CD4-positive, alpha-beta T cell treated with Interleukin-17A for 1 hour (primary cell): ENCODE data around the gene SPRN.
A peak's percentile ranks its signal among the peaks of the same experiment; 100 is the strongest.
"Not testable (repeated sequence)": the region's sequence is repeated elsewhere in the genome, so short reads cannot be mapped to it uniquely, and the experiment has no call there.

Experiments
- DNase-seq: peaks from one replicate; pipeline ENCODE4 v3.0.0-alpha.2; 2020

The SPRN gene

DNA sequence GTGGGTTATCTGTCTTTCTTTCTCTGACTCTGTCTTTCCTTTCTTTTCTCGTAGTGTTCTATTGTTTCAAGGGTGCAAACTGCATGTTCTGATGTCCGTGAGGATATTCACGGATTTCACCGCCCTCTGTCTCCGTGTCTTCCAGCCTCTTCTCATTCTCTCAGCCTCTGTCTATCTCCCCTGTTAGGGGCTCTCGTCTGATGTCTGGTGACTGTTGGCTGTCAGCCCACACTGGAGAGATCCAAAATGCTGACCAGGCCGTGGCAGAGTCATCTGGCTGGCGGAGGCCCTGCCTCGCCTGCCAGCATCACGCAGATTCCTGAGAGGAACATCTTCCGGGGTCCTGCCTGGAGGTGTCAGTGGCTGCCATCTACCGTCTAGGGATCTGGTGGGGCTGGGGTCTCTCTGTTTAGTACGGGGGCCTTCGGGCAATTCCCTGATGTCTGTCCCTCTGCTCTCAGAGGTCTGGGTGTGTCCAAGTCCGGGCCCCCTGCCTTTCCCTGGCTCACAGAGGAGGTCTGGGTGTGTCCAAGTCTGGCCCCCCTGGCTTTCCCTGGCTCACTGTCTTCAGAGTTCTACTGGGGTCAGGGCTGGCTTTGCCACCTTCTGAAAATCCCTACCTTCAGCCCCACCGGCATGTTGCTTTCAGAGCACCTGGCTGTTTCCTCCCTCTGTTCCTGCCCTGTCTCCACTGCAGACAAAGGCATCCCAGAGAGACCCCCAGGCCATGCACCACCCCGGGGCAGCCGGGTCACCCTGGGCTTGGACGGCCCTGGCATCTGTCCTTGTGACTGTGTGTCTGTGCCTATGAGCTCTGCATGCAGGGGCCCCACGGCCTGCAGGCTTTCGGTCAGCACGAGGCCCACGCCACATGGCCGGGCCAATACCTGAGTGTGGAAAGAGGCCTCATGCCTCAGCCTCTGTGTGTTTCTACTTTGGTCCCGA lies 15.4 kb upstream of the SPRN start:
- DNase-seq, result no peak

DNA sequence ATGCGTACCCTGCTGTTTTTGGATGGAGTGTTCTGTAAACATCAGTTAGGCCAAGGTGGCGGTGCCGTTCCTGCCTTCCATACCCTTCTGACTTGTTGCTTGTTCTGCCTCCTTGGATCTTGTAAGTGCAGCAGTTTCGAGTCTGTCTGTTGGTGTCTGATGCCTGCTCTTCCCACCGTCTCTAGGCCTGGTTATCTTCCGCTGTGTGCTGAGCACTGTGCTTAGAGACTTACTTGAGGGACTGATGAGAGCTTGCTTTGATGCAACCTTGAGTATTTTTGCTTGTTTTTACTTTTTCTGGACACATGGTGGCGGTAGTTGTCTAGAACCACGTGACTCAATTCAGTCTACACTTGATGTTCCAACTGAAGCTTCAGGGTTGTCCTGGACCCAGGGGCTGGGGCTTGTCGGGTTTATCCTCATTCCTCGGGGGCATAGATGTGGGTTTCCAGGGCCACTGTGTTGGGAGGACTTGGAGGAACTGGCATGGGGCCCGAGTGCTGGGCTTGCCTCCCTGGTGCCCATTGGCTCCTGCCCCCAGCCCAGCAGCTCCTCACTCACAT lies 14.4 kb upstream of the SPRN start:
- DNase-seq, result peak; percentile 57

DNA sequence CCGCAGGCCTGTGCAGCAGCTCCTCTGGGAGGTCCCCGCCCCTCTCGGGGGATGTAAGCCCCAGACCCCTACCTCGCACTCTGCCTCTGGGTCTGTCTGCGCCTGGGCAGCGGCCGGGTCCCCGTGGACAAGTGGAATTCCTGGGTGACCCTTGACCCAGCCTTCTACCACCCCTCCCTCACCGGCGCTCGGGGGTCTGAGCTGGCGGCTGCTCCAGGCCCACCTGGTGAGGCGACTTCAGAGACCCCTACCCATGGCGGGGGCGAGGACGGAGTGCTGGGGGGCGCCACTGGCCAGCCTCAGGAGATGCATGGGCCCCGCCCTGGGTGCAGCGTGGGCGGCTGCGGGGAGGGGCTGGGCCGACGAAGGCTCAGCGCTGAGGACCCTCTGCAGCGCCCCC lies 8.4 kb upstream of the SPRN start:
- not testable (repeated sequence) for DNase-seq

DNA sequence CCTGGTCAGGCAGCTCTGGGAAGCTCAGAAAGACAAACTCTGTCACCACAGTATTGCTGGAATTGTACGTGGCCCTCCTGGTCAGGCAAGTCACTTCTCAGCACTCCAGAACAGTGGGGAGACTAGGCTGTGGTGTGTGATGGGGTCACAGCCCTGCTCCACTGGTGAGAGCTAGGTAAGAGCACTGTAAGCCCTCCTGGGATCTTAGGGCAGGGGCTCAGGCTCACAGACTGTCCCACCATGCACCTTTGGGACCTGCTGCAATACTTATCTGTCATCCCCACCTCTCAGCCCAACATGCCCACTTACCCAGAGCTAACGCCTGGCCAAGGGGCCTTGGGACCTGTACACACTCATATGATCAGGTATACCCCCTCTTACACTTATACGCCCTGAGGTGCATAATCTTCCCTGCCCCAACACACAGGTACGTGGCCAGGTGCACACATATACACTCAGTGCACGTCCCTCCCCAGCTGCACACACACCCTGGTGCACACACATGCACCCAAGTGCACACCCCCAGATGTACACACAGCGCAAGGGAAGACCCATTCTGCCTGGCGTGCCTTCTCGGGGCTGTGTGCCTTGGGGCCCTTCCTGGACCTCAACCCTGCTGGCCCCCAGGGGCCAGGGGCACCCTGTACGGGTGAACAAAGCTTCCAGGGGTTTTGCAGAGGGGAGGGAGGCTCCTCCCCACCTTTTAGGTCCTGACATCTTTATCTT lies 7.6 kb upstream of the SPRN start:
- not testable (repeated sequence) for DNase-seq

DNA sequence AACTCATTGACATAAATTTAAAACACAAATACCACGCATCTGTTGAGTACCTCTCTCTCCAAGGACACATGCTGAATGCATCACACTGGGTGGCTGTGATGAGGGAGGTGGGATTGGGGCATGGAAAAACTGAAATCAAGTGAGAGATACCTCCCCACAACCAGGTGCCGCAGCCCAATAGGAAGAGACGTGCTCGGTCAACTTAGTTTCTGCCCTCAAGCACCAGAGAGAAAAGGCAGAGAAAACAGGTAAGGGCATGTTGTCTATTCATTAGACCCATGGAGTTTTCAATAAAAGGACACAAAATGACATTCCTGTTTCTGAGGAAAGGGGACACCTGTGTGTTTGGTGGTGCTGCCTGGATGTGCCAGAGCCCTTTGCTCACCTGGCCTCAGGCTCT lies 5.1 kb upstream of the SPRN start:
- not testable (repeated sequence) for DNase-seq

DNA sequence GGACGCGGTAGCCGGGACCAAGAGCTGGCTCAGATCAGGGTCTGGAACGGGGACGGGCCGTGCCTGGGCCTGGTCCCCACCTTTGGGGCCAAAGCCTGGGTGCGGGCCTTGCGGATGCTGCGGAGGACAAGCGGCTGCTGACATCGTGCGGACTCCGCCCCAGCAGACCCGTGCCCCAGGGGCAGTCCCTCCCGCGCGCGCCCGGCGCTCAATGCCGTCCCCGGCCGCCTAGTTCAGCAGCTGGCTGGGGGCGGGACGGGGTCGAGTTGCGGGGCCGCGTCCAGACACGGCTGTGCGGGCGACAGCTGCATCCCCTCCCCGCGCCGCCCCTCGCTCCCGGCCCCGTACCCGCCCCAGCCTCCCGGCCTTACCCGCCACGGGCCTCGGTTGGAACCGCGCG lies 323 bp downstream of the SPRN start:
- DNase-seq, result not testable (repeated sequence)

DNA sequence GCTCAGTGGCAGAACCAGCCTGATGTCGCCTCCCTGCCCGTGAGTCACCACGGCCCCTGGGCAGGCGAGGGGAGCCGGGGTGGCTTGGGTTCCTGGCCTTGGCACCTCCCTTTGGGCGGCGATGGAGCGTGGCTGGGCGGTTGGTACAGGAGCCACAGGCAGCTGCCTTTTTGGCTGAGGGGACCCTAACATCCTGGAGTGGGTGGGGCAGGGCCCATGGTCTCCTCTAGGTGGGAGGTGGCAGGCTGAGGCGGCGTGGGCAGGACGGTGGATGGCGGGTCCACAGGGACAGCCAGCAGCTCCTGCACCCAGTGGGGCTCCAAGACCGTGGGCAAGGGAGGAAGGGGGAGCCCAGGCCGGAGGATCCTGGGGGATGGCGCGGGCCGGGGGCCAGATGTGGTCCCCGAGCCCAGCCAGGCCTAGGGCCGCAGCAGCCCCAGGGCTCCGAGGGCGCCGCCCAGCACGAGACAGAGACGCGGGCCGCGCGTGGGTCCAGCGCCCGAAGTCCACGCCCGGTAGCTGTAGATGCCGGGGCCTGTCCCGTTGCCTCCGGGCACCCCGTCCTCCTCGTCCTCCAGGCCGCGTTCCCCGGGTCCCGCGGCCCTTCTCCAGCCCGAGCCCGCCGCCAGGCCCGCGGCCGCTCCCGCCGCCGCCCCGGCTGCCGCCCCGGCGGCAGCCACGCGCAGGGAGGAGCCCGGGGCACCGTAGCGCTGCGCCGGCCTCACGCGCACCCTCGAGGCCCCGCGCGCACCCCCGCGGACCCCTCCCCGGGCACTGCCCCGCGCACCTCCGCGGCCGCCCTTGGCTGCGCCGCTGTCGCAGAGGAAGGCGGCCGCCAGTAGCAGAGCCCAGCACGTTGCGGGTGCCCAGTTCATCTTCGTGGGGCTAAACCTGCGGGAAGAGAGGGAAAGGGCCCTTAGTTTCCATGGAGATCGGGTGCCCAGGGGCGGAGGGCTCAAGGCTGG lies 1.3 kb downstream of the SPRN start:
- DNase-seq, result no peak

DNA sequence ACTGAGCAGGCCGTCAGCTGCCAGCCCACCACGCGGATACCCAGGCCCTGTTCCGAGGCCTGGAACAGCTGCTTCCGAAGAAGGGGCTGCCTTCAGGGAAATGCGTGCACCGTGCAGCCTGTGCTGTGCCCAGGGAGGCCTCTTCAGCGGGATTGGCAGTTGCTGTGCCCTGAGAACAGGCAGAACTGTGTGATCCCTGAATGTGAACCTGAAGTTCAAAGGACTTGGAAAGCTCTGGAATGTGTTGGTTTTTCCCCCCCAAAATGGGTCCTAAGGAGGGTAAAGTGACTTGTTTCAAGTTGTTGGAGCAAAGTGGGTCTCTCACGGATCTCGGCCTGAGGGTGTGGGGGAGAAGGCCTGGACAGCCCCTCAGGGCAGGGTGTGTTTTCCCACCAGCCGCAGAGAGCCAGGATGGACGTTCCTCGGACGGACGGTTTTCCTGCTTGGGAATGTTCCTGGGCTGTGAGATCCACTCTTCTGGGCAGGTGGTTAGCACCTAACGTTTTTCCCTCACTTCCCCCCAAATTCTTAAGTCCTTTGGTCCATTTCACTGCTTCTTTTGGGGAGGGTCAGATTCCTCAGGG lies 2.1 kb downstream of the SPRN start:
- no peak for DNase-seq

DNA sequence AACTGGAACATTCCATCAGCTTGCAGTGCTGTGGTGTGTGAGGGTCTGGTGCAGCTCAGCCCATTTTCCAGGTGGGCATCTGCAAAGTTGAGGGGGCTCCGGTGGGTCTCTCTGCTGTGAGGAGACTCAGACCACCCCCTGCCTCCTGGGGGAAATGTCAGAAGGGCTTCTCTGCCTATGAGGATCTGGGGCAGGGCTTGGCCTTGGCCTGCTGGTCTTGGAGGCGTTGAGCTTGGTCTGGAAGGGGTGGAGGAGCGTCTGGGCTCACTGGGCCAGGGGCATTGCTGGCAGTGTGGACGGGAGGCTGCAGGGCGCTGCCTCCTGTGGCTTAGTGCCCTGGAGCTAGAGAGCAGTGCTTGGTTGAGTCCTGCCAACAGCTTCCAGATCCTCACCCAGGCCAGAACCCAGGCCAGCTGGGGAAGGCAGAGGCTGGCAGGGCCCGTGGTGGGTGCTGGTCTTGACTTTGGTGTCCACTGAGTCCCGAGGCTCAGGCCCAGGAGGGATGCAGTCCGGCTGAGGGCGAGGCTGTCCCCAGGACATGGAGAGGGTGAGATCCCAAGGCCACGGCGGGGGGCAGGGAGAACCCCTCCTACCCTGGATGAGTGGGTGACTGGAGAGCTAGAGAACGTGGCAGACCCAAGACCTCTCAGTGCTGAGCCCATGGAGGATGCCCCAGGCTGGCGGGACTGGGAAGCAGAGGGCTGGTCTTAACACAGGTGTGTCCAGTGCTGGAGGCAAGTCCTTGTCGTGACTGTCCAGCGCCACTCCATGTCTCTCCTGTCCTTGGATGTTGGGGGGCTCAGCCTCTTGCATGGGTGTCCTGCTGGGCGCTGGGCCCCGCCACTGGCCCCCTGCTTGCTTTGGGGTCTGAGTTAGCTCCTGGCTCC lies 2.8 kb downstream of the SPRN start:
- no peak for DNase-seq

DNA sequence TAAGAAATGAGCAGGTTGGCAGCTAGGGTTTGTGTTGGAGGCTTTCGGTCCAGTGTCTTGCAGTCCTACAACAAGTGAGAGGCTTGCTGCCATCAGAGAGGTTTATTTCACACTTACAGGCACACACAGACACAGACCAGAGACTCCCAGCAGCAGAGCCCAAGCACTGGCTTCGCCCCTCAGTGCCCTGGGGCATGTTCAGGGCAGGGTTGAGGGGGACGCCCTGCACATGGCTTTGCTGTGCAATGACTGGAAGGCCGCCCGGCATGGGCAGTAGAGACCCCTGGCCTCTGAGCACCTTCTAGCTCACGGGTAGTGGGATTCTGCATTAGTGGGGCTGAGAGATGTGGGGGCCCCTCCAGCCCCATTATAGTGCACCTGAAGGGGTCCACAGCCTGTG lies 3.8 kb downstream of the SPRN start:
- no peak for DNase-seq

DNA sequence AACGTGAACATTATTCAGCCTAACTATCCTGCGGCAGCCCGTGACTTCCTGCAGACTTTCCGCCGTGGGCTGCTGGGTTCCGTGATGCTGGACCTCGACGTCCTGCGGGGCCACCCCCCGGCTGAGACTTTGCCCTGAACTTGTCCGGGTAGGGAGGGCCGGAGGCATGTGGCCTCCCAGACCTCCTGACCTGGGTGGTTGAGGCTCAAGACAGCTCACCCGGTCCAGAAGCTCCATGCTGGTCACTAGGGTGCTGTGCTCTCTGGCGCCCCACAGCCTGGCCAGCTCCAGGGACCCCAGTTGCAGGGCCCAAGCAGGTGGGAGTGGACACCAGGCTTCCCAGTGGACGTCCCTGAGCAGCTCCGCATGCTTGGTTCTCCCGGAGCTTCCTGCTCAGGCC lies 4.4 kb downstream of the SPRN start:
- DNase-seq, result no peak

DNA sequence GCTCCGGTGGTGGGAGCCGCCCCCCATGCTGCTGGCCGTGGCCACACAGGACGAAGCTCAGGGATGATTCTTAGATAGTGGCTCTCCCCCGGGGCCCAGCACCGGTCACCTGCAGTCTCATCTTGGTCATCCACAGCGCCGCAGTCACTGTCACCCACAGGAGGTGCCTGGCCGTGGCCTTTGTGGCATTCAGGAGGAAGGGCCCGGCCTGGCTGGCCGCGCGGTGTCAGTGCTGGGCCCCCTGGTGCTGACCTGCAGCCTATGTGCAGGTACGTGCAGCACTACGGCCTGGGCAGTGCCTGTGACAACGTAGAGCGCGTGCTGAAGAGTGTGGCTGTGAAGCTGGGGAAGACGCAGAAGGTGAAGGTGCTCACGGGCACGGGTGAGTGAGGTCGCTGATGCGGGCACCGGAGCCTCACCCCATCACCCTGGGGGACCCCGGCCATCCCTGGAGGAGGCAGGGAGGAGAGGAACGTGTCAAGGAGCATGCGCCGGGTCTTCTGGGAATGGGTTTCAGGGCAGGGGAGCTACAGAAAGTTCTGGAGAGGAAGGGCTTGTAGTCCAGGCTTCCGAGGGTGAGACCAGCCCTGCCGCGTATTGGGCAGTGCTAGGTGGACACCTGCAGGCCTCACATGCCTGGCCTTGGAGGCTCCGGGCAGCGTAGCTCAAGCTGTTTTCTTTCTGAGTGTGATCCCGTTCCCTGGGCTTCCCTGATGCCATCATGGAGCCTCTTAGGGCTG lies 5.0 kb downstream of the SPRN start:
- DNase-seq, result no peak

DNA sequence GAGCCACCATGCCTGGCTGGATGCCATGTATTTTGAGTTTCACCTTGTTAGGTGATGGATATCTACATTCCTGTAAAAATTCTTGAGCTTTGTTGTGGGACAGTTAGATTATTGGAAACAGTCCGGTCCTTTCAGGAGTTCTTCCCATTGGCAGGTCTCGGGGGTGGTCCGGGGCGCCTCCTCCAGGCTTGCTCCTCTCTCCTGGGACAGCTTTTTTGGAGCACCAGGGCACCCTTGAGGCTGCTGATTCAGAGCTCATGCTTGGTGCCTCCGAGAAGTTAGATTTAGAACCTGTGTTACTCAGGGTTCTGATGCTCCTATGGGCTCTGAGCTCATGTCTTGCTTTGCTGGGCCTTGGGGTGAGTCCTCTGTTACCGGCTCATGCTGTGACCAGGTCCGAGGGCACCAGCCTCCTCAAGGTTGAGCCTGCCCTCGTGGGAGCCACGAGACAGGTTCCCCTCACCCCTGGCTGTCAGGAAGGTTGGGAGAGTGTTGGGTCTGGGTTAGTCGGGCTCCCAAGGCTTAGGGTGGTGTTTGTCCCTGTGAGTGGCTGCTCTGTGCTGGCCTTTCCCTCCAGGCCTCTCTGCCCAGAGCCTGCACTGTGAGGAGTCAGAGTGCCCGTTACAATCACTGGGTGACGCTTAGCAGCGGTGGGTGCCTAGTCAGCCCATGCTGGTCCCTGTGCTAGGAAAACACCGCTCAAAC lies 6.0 kb downstream of the SPRN start:
- DNase-seq, result no peak

DNA sequence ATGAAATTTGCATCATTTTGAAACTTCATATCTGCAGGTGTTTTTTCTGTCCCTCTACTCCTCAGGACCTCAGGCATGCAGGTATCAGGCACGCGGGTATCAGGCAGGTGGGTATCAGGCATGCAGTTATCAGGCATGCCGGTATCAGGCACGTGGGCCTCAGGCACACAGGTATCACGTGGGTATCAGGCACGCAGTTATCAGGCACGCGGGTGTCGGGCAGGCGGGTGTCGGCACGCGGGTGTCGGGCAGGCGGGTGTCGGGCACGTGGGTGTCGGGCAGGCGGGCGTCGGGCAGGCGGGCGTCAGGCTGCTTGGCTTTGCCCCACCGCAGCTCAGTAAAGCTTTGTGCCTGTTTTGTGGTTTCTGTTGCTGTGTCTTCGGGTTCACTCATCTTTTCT lies 8.7 kb downstream of the SPRN start:
- DNase-seq, result no peak

DNA sequence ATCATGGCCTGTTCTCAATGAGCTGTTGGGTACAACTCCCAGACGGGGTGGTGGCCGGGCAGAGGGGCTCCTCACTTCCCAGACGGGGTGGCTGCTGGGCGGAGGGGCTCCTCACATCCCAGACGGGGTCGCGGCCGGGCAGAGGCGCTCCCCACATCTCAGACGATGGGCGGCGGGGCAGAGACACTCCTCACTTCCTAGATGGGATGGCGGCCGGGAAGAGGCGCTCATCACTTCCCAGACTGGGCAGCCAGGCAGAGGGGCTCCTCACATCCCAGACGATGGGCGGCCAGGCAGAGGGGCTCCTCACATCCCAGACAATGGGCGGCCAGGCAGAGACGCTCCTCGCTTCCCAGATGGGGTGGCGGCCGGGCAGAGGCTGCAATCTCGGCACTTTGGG lies 10.0 kb downstream of the SPRN start:
- DNase-seq, result not testable (repeated sequence)

DNA sequence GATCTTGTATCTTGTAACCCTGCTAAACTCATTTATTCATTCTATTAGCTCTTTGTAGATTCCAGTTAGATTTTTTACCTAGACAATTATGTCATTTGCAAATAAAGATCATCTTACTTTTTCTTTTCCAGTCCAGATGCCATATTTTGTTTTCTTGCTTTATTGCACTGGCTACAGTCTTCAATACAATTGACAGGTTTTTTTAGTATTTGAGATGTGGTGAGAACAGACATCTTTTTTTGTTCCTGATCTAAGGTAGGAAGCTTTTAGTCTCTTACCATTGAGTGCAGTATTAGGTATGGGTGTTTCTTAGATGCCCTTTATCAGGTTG lies 12.1 kb downstream of the SPRN start:
- DNase-seq, result no peak

DNA sequence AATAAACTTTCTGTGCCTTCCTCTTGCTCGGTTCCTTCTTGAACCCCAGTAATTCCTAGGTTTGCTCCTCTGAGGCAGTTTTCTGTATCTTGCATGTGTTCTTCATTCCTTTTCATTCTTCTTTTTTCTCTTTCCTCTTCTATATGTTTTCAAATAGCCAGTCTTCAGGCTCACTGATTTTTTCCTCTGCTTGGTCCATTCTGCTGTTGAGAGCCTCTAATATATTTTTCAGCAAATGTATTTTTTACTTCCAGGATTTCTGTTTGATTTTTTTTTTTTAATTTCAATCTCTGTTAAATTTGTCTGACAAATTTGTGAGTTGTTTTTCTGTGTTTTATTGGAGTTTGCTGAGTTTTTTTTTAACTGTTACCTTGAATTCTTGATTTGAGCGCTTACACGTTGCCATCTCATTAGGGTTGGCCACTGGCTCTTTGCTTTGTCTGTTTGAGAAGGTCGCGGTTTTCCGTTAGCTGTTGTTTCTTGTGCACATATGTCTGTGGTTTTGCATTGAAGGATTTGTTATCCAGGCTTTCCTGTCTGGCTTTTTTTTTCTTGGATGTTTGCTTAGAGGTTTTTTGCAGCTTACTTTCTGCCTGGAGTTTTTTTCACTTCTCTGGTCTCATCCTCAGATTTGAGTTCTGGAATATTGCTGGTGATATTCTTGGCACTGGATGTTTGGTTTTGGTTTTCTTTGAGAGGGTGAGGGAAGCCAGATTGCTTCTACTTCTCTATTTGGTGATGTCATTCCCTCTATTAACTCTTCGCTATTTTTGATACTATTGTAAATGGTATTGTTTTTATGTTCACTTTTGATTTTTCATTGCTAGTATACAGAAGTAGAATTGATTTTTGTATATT lies 12.7 kb downstream of the SPRN start:
- DNase-seq, result no peak

DNA sequence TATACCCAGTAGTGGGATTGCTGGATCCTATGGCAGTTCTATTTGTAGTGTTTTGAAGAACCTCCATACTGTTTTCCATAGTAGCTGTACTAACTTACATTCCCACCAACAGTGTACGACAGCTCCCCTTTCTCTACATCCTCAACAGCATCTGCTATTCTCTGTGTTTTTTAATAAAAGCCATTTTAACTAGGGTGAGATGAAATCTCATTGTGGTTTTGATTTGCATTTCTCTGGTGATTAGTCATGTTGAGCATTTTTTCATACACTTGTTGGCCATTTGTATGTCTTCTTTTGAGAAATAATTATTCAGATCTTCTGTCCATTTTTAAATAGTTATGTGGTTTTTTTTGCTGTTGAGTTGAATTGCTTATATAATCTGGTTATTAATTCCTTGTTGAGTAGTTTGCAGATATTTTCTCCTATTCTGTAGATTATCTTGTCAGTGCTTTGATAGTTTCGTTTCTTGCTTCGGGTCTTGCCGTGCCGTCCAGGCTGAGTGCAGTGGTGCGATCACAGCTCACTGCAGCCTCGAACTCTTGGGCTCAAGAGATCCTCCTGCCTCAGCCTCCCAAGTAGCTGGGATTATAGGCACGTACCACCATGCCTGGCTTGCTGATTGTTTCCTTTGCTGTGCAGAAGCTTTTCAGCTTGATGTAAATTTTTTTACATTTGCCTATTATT lies 18.4 kb downstream of the SPRN start:
- DNase-seq, result no peak
